Muscle layer of colon (tissue), 2 donors: ENCODE data around the gene LCE2B.
"Not testable (repeated sequence)": the region's sequence is repeated elsewhere in the genome, so short reads cannot be mapped to it uniquely, and the experiment has no call there.

Experiments used
- H3K27ac ChIP-seq: one replicate; pipeline ENCODE4 v1.7.0; 2013; ENCODE audit warnings: low read depth, mild to moderate bottlenecking, low read length, moderate library complexity
- H3K27me3 ChIP-seq, 2 donors: one replicate each; pipeline ENCODE4 v1.7.0; 2013; ENCODE audit warnings: low read length in 2 of 2, mild to moderate bottlenecking in 2 of 2; ENCODE audit not compliant: insufficient read depth in 2 of 2, control insufficient read depth in 1 of 2
- H3K36me3 ChIP-seq: one replicate; pipeline ENCODE4 v1.7.0; 2013; ENCODE audit warnings: mild to moderate bottlenecking, low read length; ENCODE audit not compliant: insufficient read depth
- H3K4me1 ChIP-seq: one replicate; pipeline ENCODE4 v1.7.0; 2013; ENCODE audit warnings: mild to moderate bottlenecking, low read length; ENCODE audit not compliant: insufficient read depth
- H3K4me3 ChIP-seq, 2 donors: one replicate each; pipeline ENCODE4 v1.7.0; 2013; ENCODE audit warnings: low read length in 2 of 2, low read depth in 1 of 2, mild to moderate bottlenecking in 1 of 2, moderate library complexity in 1 of 2
- H3K9ac ChIP-seq: one replicate; pipeline ENCODE4 v1.7.0; 2013; ENCODE audit warnings: low read length
- H3K9me3 ChIP-seq: one replicate; pipeline ENCODE4 v1.7.0; 2013; ENCODE audit warnings: mild to moderate bottlenecking, low read length
- donor health status: abdominal sarcoma.
- donor health status: Adenocarcinoma of cecum.

LCE2B gene

GRCh38 chr1:152673016-152673415 lies 12.9 kb upstream of the LCE2B start:
- no peaks in the 10 kb centered on the region for H3K4me1 ChIP-seq
- H3K36me3 ChIP-seq = no peaks in the 10 kb centered on the region
- no peaks in the 10 kb centered on the region for H3K27me3 ChIP-seq
- no peak overlapping the region for H3K4me3 ChIP-seq
- no peak overlapping the region for H3K9ac ChIP-seq
- H3K9me3 ChIP-seq = no peaks in the 10 kb centered on the region
- H3K27ac ChIP-seq = no peak overlapping the region

- not testable (repeated sequence) for H3K9ac ChIP-seq, H3K27me3 ChIP-seq, H3K27ac ChIP-seq, H3K36me3 ChIP-seq, H3K4me1 ChIP-seq, H3K4me3 ChIP-seq, H3K9me3 ChIP-seq
Measured at GRCh38 chr1:152674983-152675382, 10.9 kb upstream of the LCE2B start, which contains the start of gene LCE2C. TSS of gene LCE2C (plus strand) at chr1:152675279. CDS start at chr1:152676016, 737 bp downstream.

- Histone ChIP-seq H3K9me3 (no peaks in the 10 kb centered on the region), H3K4me3 (no peak overlapping the region), H3K4me1 (no peaks in the 10 kb centered on the region), H3K27ac (no peak overlapping the region), H3K36me3 (no peaks in the 10 kb centered on the region), H3K9ac (no peak overlapping the region), H3K27me3 (no peaks in the 10 kb centered on the region)
Measured at GRCh38 chr1:152679459-152679858, 6.5 kb upstream of the LCE2B start.

DNA sequence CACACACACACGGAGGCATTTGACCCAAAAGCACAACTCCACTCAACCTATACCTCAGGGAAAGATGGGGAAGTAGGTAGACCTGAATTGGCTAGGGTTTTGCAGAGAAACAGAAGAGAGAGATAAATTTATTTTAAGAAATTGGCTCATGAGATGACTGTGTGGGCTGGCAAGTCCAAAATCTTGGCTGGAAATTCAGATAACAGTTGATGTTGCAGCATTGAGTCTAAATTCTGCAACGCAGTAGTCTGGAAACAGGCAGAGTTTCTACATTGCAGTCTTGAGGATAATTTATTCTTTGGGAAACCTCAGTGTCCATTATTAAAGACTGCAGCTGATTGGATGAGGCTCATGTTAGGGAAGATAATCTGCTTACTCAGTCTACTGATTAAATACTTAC lies 4.3 kb upstream of the LCE2B start:
- Histone ChIP-seq H3K4me1 (no peaks in the 10 kb centered on the region), H3K27ac (no peak overlapping the region), H3K36me3 (no peaks in the 10 kb centered on the region), H3K4me3 (no peak overlapping the region), H3K27me3 (no peaks in the 10 kb centered on the region), H3K9ac (no peak overlapping the region), H3K9me3 (no peaks in the 10 kb centered on the region)

GRCh38 chr1:152683846-152684245 lies 2.1 kb upstream of the LCE2B start:
- H3K9ac ChIP-seq = no peak overlapping the region
- H3K27ac ChIP-seq = no peak overlapping the region
- no peaks in the 10 kb centered on the region for H3K9me3 ChIP-seq
- H3K27me3 ChIP-seq = no peaks in the 10 kb centered on the region
- H3K4me1 ChIP-seq = no peaks in the 10 kb centered on the region
- H3K4me3 ChIP-seq = no peak overlapping the region
- no peaks in the 10 kb centered on the region for H3K36me3 ChIP-seq

DNA sequence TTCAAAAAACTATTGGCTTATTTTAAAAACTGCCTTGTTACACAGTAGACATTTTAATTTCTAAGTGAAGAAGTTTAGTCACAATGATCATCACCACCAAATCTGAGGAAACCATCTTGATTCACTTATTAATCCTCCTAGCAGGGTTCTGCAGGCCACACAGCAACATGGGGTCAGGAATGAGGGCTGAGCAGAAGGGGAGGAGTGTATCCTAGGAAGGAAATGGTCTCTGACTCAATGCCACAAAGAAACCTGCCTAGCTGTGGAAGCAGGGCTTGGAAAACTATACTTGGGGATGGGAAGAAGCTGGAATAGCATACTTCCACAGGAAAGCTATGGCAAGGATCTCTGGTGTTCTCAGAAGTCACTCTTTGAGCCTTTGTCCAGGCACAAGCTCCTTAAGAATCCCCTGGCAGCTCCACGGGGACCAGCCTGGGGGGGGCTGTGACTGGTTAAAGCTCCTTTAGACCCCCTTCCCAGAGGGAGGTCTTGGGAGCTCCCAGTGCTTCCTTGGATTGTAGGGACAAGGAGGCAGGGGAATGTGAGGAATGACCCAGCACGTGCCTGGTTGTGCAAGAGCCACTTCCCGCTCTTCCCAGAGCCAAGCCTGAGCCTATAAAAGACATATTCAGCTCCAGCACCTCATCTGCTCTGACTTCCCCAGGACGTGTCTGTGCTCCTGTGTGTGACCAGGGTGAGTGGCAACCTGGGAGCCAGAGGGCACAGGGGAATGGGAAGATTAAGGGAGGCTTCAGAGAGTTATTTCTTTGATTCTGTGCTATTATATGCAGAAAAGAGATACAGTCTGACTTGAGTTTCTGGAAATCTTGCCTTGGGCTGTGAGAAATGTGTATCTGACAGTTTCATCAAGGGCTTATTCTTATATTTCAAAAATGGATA lies 12.0 kb downstream of the LCE2B start, which contains the start of gene LCE2A:
Gene LCE2A (plus strand): TSS at position 645 of the 900 bp plus-strand sequence. CDS start 557 bp downstream, outside the sequence.
- no peaks in the 10 kb centered on the region for H3K4me1 ChIP-seq
- H3K27me3 ChIP-seq = no peaks in the 10 kb centered on the region

GRCh38 chr1:152699746-152700145 lies 13.8 kb downstream of the LCE2B start:
- Histone ChIP-seq H3K9ac (no peak overlapping the region), H3K27ac (no peak overlapping the region), H3K9me3 (no peaks in the 10 kb centered on the region), H3K36me3 (no peaks in the 10 kb centered on the region), H3K4me1 (no peaks in the 10 kb centered on the region), H3K27me3 (no peaks in the 10 kb centered on the region), H3K4me3 (no peak overlapping the region)

More for the DNA sequence above, 12.0 kb downstream of the LCE2B start, which contains the start of gene LCE2A:
- no peak within 1 kb of the TSS for H3K9ac ChIP-seq
- H3K36me3 ChIP-seq = no peaks in the 10 kb centered on the region
- H3K4me3 ChIP-seq = no peak within 1 kb of the TSS
- no peaks in the 10 kb centered on the region for H3K9me3 ChIP-seq
- no peak within 1 kb of the TSS for H3K27ac ChIP-seq

GRCh38 chr1:152707860-152708259 lies 21.9 kb downstream of the LCE2B start, which contains the start of gene LCE4A:
TSS of gene LCE4A (plus strand) at chr1:152708160. CDS start at chr1:152709076, 916 bp downstream.
- H3K4me3 ChIP-seq = no peak within 1 kb of the TSS
- H3K27me3 ChIP-seq = no peaks in the 10 kb centered on the region

GRCh38 chr1:152718238-152718637 lies 32.3 kb downstream of the LCE2B start:
- H3K4me3 ChIP-seq = no peak overlapping the region
- no peaks in the 10 kb centered on the region for H3K27me3 ChIP-seq
- no peaks in the 10 kb centered on the region for H3K36me3 ChIP-seq
- no peak overlapping the region for H3K9ac ChIP-seq
- H3K4me1 ChIP-seq = no peaks in the 10 kb centered on the region
- H3K9me3 ChIP-seq = peaks cover 8% of the 10 kb centered on the region
- no peak overlapping the region for H3K27ac ChIP-seq

More at GRCh38 chr1:152707860-152708259, 21.9 kb downstream of the LCE2B start, which contains the start of gene LCE4A:
- Histone ChIP-seq H3K9me3 (no peaks in the 10 kb centered on the region), H3K27ac (no peak within 1 kb of the TSS), H3K9ac (no peak within 1 kb of the TSS), H3K36me3 (no peaks in the 10 kb centered on the region), H3K4me1 (no peaks in the 10 kb centered on the region)

DNA sequence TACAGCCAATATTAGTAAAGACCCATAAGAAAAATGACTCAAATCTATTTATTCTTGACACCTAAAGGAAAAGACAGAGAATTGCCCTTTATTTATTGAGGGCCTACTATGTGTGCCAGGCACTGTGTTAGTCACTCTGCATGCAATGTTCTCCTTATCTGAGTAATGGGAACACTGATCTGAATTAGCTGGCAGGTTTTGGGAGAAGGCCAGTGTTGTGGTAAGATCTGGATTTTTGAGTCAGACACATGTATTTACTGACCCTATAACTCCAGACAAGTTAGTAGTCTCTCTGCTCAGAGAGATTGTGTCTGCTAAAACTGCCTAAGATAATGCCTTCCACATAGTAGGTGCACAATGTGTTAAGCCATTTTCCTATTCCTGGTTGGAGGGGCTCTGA lies 39.3 kb downstream of the LCE2B start:
- Histone ChIP-seq H3K27me3 (no peaks in the 10 kb centered on the region), H3K9me3 (no peaks in the 10 kb centered on the region), H3K27ac (no peak overlapping the region), H3K9ac (no peak overlapping the region), H3K4me3 (no peak overlapping the region), H3K36me3 (no peaks in the 10 kb centered on the region), H3K4me1 (no peaks in the 10 kb centered on the region)

GRCh38 chr1:152728986-152729385 lies 43.1 kb downstream of the LCE2B start:
- H3K4me1 ChIP-seq = no peaks in the 10 kb centered on the region
- no peak overlapping the region for H3K27ac ChIP-seq
- H3K4me3 ChIP-seq = no peak overlapping the region
- H3K36me3 ChIP-seq = no peaks in the 10 kb centered on the region
- no peak overlapping the region for H3K9ac ChIP-seq
- H3K9me3 ChIP-seq = no peaks in the 10 kb centered on the region
- H3K27me3 ChIP-seq = no peaks in the 10 kb centered on the region
